Activated CD8-positive, alpha-beta memory T cell treated with anti-CD3 and anti-CD28 coated beads, Interleukin-2, amount 10 ng/mL, durations not matched to agents 7 days and 5 days (primary cell): Measurements from ENCODE around the gene CISH. TPM values are rescaled to one million over a fixed set of nuclear protein-coding genes. Genes with fewer than 3 reads are reported as not detected.
A peak's percentile ranks its signal among the peaks of the same experiment; 100 is the strongest.

ENCODE experiments used
- ATAC-seq: fragments of 150-1000 bp; cut with Tn5 transposase; one replicate; pipeline ENCODE4 v1.10.0; 2021; ENCODE audit warnings: moderate library complexity
- CTCF ChIA-PET: fragments of 350-600 bp; sonication (Branson Sonifier 250); formaldehyde crosslinking; loops from one replicate; lab custom pipeline; 2021; ENCODE audit warnings: antibody characterized with exemption; lab: Charles Lee
- DNase-seq: peaks from one replicate; pipeline ENCODE4 v3.0.0-alpha.2; 2020
- H3K27ac Mint-ChIP-seq: one replicate; pipeline ENCODE4 v1.8.0; 2021; ENCODE audit warnings: mild to moderate bottlenecking, mixed read lengths
- H3K27me3 Mint-ChIP-seq: one replicate; pipeline ENCODE4 v1.8.0; 2021; ENCODE audit warnings: mixed read lengths
- H3K36me3 Mint-ChIP-seq: one replicate; pipeline ENCODE4 v1.8.0; 2021; ENCODE audit warnings: mild to moderate bottlenecking, mixed read lengths
- H3K4me1 Mint-ChIP-seq: one replicate; pipeline ENCODE4 v1.8.0; 2021; ENCODE audit warnings: mixed read lengths
- H3K4me3 Mint-ChIP-seq: one replicate; pipeline ENCODE4 v1.8.0; 2021; ENCODE audit warnings: mild to moderate bottlenecking, moderate library complexity, mixed read lengths
- H3K9me3 Mint-ChIP-seq: one replicate; pipeline ENCODE4 v1.8.0; 2022; ENCODE audit warnings: low read depth, mixed read lengths
- total RNA-seq, 2 experiments: library from RNA; stranded (reverse); gene quantifications; one replicate each; pipeline ENCODE4 v1.2.3, GENCODE V29; 2021

The CISH gene
- total RNA-seq, 2 experiments from 2014 or later = 266 to 369 TPM

- CTCF ChIA-PET = interaction anchor here (1.3 to 2.2 kb wide), 2 partner anchors 10 to 31 kb away, joined by 5 to 7 read pairs; no protein-coding TSS in a partner anchor
- Mint-ChIP-seq H3K36me3 (peaks cover 29% of the 10 kb centered on the region), H3K9me3 (no peaks in the 10 kb centered on the region), H3K27me3 (no peaks in the 10 kb centered on the region), H3K4me1 (peaks cover 61% of the 10 kb centered on the region), H3K4me3 (no peak overlapping the region), H3K27ac (peak overlapping the region; percentile 31)
- DNase-seq (no peak), ATAC-seq (no peak)
These were observed 27.2 kb downstream of the CISH start for GRCh38 chr3:50584391-50584790.

GRCh38 chr3:50583897-50584296, 27.7 kb downstream of the CISH start:
- H3K9me3 Mint-ChIP-seq = no peaks in the 10 kb centered on the region
- H3K36me3 Mint-ChIP-seq = peaks cover 32% of the 10 kb centered on the region
- H3K27ac Mint-ChIP-seq = peak overlapping the region; percentile 31
- DNase-seq (no peak), ATAC-seq (no peak)
- no peaks in the 10 kb centered on the region for H3K27me3 Mint-ChIP-seq
- peaks cover 59% of the 10 kb centered on the region for H3K4me1 Mint-ChIP-seq
- CTCF ChIA-PET = interaction anchor here (1.3 to 2.2 kb wide), 2 partner anchors 10 to 32 kb away, joined by 5 to 7 read pairs; no protein-coding TSS in a partner anchor
- no peak overlapping the region for H3K4me3 Mint-ChIP-seq

GRCh38 chr3:50582083-50582482, 29.5 kb downstream of the CISH start:
- CTCF ChIA-PET = interaction anchor here (2.2 kb wide), 1 partner anchor 33 kb away, joined by 7 read pairs; no protein-coding TSS in a partner anchor
- Mint-ChIP-seq H3K27me3 (no peaks in the 10 kb centered on the region), H3K4me1 (peaks cover 50% of the 10 kb centered on the region), H3K4me3 (no peak overlapping the region), H3K36me3 (peaks cover 41% of the 10 kb centered on the region), H3K9me3 (no peaks in the 10 kb centered on the region), H3K27ac (no peak overlapping the region)
- ATAC-seq = no peak
- DNase-seq = no peak

- no peak overlapping the region for H3K4me3 Mint-ChIP-seq
- peak overlapping the region; percentile 14 for H3K27ac Mint-ChIP-seq
These were observed 30.1 kb downstream of the CISH start for GRCh38 chr3:50581459-50581842.

GRCh38 chr3:50580683-50581458, 30.7 kb downstream of the CISH start:
- Mint-ChIP-seq H3K36me3 (peaks cover 50% of the 10 kb centered on the region), H3K4me1 (peaks cover 50% of the 10 kb centered on the region), H3K9me3 (no peaks in the 10 kb centered on the region), H3K4me3 (no peak overlapping the region), H3K27ac (peak overlapping the region; percentile 14), H3K27me3 (no peaks in the 10 kb centered on the region)
- DNase-seq = no peak
- CTCF ChIA-PET = interaction anchor here (0.8 to 1.2 kb wide), 4 partner anchors 9 to 35 kb away, joined by 4 to 7 read pairs (median 4); partner anchors contain the start of gene MAPKAPK3
- ATAC-seq = peak; percentile 42

More at GRCh38 chr3:50581459-50581842, 30.1 kb downstream of the CISH start:
- no peak for DNase-seq
- CTCF ChIA-PET = interaction anchor here (1.0 to 1.2 kb wide), 3 partner anchors 8 to 35 kb away, joined by 4 to 7 read pairs (median 5); partner anchors contain the start of gene MAPKAPK3
- H3K4me1 Mint-ChIP-seq = peaks cover 48% of the 10 kb centered on the region
- H3K27me3 Mint-ChIP-seq = no peaks in the 10 kb centered on the region
- peaks cover 45% of the 10 kb centered on the region for H3K36me3 Mint-ChIP-seq
- no peak for ATAC-seq
- H3K9me3 Mint-ChIP-seq = no peaks in the 10 kb centered on the region

- Mint-ChIP-seq H3K4me3 (no peak overlapping the region), H3K36me3 (peaks cover 49% of the 10 kb centered on the region)
These were observed 34.2 kb downstream of the CISH start for GRCh38 chr3:50577348-50577747.

GRCh38 chr3:50575372-50575771, 36.2 kb downstream of the CISH start:
- DNase-seq = no peak
- peaks cover 50% of the 10 kb centered on the region for H3K36me3 Mint-ChIP-seq
- peaks cover 2% of the 10 kb centered on the region for H3K27me3 Mint-ChIP-seq
- ATAC-seq = no peak
- H3K4me3 Mint-ChIP-seq = no peak overlapping the region
- no peaks in the 10 kb centered on the region for H3K9me3 Mint-ChIP-seq
- CTCF ChIA-PET = interaction anchor here (13.1 to 14.4 kb wide), 2 partner anchors 14 to 33 kb away, joined by 347 to 859 read pairs; partner anchors contain the start of genes CISH and MAPKAPK3
- H3K27ac Mint-ChIP-seq = peak overlapping the region; percentile 95
- H3K4me1 Mint-ChIP-seq = peaks cover 81% of the 10 kb centered on the region

More at GRCh38 chr3:50577348-50577747, 34.2 kb downstream of the CISH start:
- ATAC-seq (no peak), DNase-seq (no peak)
- CTCF ChIA-PET = interaction anchor here (13.1 to 14.4 kb wide), 2 partner anchors 12 to 31 kb away, joined by 347 to 859 read pairs; partner anchors contain the start of genes CISH and MAPKAPK3
- Mint-ChIP-seq H3K9me3 (no peaks in the 10 kb centered on the region), H3K4me1 (peaks cover 72% of the 10 kb centered on the region), H3K27me3 (peaks cover 2% of the 10 kb centered on the region), H3K27ac (no peak overlapping the region)

- peak overlapping the region; percentile 89 for H3K4me3 Mint-ChIP-seq
- peaks cover 2% of the 10 kb centered on the region for H3K27me3 Mint-ChIP-seq
- CTCF ChIA-PET = interaction anchor here (1.0 to 14.4 kb wide), 4 partner anchors 9 to 234 kb away, joined by 3 to 859 read pairs (median 176); partner anchors contain the start of genes CISH, MAPKAPK3 and RASSF1
- peak; percentile 85 for DNase-seq
- peaks cover 77% of the 10 kb centered on the region for H3K4me1 Mint-ChIP-seq
- H3K36me3 Mint-ChIP-seq = peaks cover 50% of the 10 kb centered on the region
- peak overlapping the region; percentile 95 for H3K27ac Mint-ChIP-seq
- H3K9me3 Mint-ChIP-seq = no peaks in the 10 kb centered on the region
- peak; percentile 5 for ATAC-seq
These were observed 37.1 kb downstream of the CISH start for GRCh38 chr3:50574444-50574831.

- peak; percentile 41 for ATAC-seq
- peak overlapping the region; percentile 95 for H3K27ac Mint-ChIP-seq
- no peaks in the 10 kb centered on the region for H3K9me3 Mint-ChIP-seq
- CTCF ChIA-PET = interaction anchor here (1.0 to 14.4 kb wide), 10 partner anchors 10 to 237 kb away, joined by 3 to 859 read pairs (median 6); partner anchors contain the start of genes CISH, MAPKAPK3 and RASSF1
- peaks cover 48% of the 10 kb centered on the region for H3K36me3 Mint-ChIP-seq
- DNase-seq = peak; percentile 98
- peaks cover 2% of the 10 kb centered on the region for H3K27me3 Mint-ChIP-seq
- H3K4me1 Mint-ChIP-seq = peaks cover 76% of the 10 kb centered on the region
- H3K4me3 Mint-ChIP-seq = peak overlapping the region; percentile 89
These were observed 37.8 kb downstream of the CISH start for GRCh38 chr3:50573566-50574443.

GRCh38 chr3:50572801-50573371, 38.7 kb downstream of the CISH start:
- Mint-ChIP-seq H3K27ac (peak overlapping the region; percentile 95), H3K9me3 (no peaks in the 10 kb centered on the region), H3K4me3 (peak overlapping the region; percentile 89), H3K4me1 (peaks cover 75% of the 10 kb centered on the region), H3K36me3 (peaks cover 42% of the 10 kb centered on the region), H3K27me3 (peaks cover 2% of the 10 kb centered on the region)
- ATAC-seq = peak; percentile 4
- peak; percentile 85 for DNase-seq
- CTCF ChIA-PET = interaction anchor here (1.0 to 14.4 kb wide), 13 partner anchors 8 to 817 kb away, joined by 3 to 859 read pairs (median 5); partner anchors contain the start of genes CISH, MAPKAPK3 and RASSF1

- Mint-ChIP-seq H3K4me3 (peak overlapping the region; percentile 89), H3K27me3 (peaks cover 2% of the 10 kb centered on the region)
These were observed 39.4 kb downstream of the CISH start for GRCh38 chr3:50572158-50572557.

GRCh38 chr3:50571486-50571885, 40.1 kb downstream of the CISH start:
- DNase-seq (no peak), ATAC-seq (no peak)
- H3K27me3 Mint-ChIP-seq = peaks cover 2% of the 10 kb centered on the region
- H3K27ac Mint-ChIP-seq = peak overlapping the region; percentile 95
- CTCF ChIA-PET = interaction anchor here (0.9 to 14.4 kb wide), 7 partner anchors 12 to 863 kb away, joined by 3 to 859 read pairs (median 14); partner anchors contain the start of genes CISH, MAPKAPK3 and RASSF1
- H3K36me3 Mint-ChIP-seq = peaks cover 30% of the 10 kb centered on the region
- H3K9me3 Mint-ChIP-seq = no peaks in the 10 kb centered on the region
- peak overlapping the region; percentile 89 for H3K4me3 Mint-ChIP-seq
- peaks cover 73% of the 10 kb centered on the region for H3K4me1 Mint-ChIP-seq

More at GRCh38 chr3:50572158-50572557, 39.4 kb downstream of the CISH start:
- ATAC-seq = peak; percentile 14
- CTCF ChIA-PET = interaction anchor here (1.0 to 14.4 kb wide), 12 partner anchors 9 to 818 kb away, joined by 3 to 859 read pairs (median 6); partner anchors contain the start of genes CISH, MAPKAPK3 and RASSF1
- Mint-ChIP-seq H3K27ac (peak overlapping the region; percentile 95), H3K4me1 (peaks cover 72% of the 10 kb centered on the region), H3K9me3 (no peaks in the 10 kb centered on the region), H3K36me3 (peaks cover 34% of the 10 kb centered on the region)
- DNase-seq = peak; percentile 90
